Gastrocnemius medialis (tissue), 4 donors: Measurements from ENCODE around the gene ZBTB47. TPM values are rescaled to one million over a fixed set of nuclear protein-coding genes. Genes with fewer than 3 reads are reported as not detected.

Experiments
- ATAC-seq, 2 donors: fragments of 150-250 bp; one replicate each; pipeline ENCODE4 v1.9.1; 2016
- DNase-seq, 2 donors: peaks; one replicate each; pipeline ENCODE4 v3.0.0-alpha.2; 2019
- H3K27ac ChIP-seq, 4 donors: fragments of 200-600 bp; sonication (generic); 1 replicate in 1 of 4; 2 replicates in 3 of 4; pipeline ENCODE4 v1.5.1; 2016 to 2018; ENCODE audit warnings: mild to moderate bottlenecking in 2 of 4, moderate library complexity in 1 of 4
- H3K27me3 ChIP-seq, 3 donors: fragments of 200-600 bp; sonication (generic) in 2 of 3; 1 replicate in 1 of 3; 2 replicates in 2 of 3; pipeline versions ENCODE4 v1.5.1 to v1.6.0; 2016 to 2019; ENCODE audit warnings: mild to moderate bottlenecking in 1 of 3, moderate library complexity in 1 of 3
- H3K36me3 ChIP-seq, 2 donors: fragments of 200-600 bp; sonication (generic) in 1 of 2; one replicate each; pipeline ENCODE4 v1.5.1; 2017 to 2018
- H3K4me1 ChIP-seq, 2 donors: fragments of 200-600 bp; sonication (generic) in 1 of 2; one replicate each; pipeline ENCODE4 v1.5.1; 2016 to 2017; ENCODE audit warnings: mild to moderate bottlenecking in 2 of 2
- H3K4me3 ChIP-seq, 4 donors: fragments of 200-600 bp; sonication (generic) in 3 of 4; 1 replicate in 1 of 4; 2 replicates in 3 of 4; pipeline ENCODE4 v1.5.1; 2016 to 2019; ENCODE audit warnings: mild to moderate bottlenecking in 2 of 4
- H3K9me3 ChIP-seq, 3 donors: fragments of 200-600 bp; sonication (generic) in 2 of 3; 1 replicate in 1 of 3; 2 replicates in 2 of 3; pipeline ENCODE4 v1.5.1; 2016 to 2019
- POLR2A ChIP-seq, 2 donors: fragments of 450-650 bp; IDR thresholded peaks; one replicate each; pipeline ENCODE4 v1.6.1; 2017; ENCODE audit warnings: antibody characterized with exemption in 2 of 2, mild to moderate bottlenecking in 2 of 2, moderate library complexity in 2 of 2
- in situ Hi-C, 4 donors: fragments of 200-750 bp; cut with MboI; loops; one replicate each; pipeline versions ENCODE4 v1.15.0 to v1.8.0; 2017; ENCODE audit warnings: low sequenced_read_pairs in 4 of 4
- intact Hi-C: fragments of 100-400 bp; cut with DNase I; formaldehyde crosslinking; loops from one replicate; pipeline ENCODE4 v1.15.1; 2023; ENCODE audit warnings: low total_unique reads
- total RNA-seq, 4 donors: library from RNA; depleted of rRNA; stranded (reverse); fragments of >200 nt; gene quantifications; one replicate each; pipeline versions ENCODE4 v1.1.0 to v1.2.3, GENCODE V29; 2016
- TF ChIP-seq, protein P1 (sequence below), 5 experiments: fragments of 450-650 bp in 3 of 5; fragments of 200-600 bp in 2 of 5; sonication (generic) in 2 of 5; IDR thresholded peaks in 4 of 5; conservative IDR thresholded peaks in 1 of 5; 1 replicate in 4 of 5; 2 replicates in 1 of 5; pipeline ENCODE4 v1.5.1; 2016 to 2019; ENCODE audit warnings: antibody characterized with exemption in 5 of 5, mild to moderate bottlenecking in 3 of 5, moderate library complexity in 3 of 5

ZBTB47 gene
- total RNA-seq, 4 donors from 2014 or later, result 141 to 256 (median 167) TPM

DNA sequence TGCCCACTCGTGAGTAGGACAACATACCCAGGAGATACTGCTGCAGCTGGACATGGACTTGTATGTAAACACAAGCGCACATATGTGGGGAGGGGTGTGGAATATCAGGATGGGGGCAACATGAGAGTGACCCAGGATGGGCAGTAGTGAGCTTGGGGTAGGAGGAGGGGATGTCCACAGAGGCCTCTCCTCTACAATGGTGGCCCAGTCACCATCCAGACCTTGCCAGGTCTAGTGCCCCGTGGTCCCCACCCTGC, 266 bp upstream of the ZBTB47 start:
- no peak for DNase-seq
- H3K4me1 ChIP-seq, result peaks cover 40 to 46% of the 10 kb centered on the region in 2 donors
- peak overlapping the region; percentile 87 to 100 (median 92) for H3K27ac ChIP-seq
- H3K36me3 ChIP-seq, result peaks cover 0 to 2% of the 10 kb centered on the region in 2 donors
- peak overlapping the region; percentile 67 to 73 (median 70) for H3K4me3 ChIP-seq
- no peaks in the 10 kb centered on the region for H3K27me3 ChIP-seq
- ATAC-seq, result no peak
- H3K9me3 ChIP-seq, result no peaks in the 10 kb centered on the region
- intact Hi-C loops (no loop called here), in situ Hi-C loops (loop anchor here in 2 of 4 donors (10.0 kb wide), 1 partner anchor 92 kb away; no protein-coding TSS in a partner anchor)
- TF ChIP-seq POLR2A (IDR thresholded peaks at IDR 0.05), result no peak
- TF ChIP-seq, protein P1, sequence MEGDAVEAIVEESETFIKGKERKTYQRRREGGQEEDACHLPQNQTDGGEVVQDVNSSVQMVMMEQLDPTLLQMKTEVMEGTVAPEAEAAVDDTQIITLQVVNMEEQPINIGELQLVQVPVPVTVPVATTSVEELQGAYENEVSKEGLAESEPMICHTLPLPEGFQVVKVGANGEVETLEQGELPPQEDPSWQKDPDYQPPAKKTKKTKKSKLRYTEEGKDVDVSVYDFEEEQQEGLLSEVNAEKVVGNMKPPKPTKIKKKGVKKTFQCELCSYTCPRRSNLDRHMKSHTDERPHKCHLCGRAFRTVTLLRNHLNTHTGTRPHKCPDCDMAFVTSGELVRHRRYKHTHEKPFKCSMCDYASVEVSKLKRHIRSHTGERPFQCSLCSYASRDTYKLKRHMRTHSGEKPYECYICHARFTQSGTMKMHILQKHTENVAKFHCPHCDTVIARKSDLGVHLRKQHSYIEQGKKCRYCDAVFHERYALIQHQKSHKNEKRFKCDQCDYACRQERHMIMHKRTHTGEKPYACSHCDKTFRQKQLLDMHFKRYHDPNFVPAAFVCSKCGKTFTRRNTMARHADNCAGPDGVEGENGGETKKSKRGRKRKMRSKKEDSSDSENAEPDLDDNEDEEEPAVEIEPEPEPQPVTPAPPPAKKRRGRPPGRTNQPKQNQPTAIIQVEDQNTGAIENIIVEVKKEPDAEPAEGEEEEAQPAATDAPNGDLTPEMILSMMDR (IDR thresholded peaks at IDR 0.05 in 4 of 5, conservative IDR thresholded peaks at IDR 0.05 in 1 of 5), result no peak

DNA sequence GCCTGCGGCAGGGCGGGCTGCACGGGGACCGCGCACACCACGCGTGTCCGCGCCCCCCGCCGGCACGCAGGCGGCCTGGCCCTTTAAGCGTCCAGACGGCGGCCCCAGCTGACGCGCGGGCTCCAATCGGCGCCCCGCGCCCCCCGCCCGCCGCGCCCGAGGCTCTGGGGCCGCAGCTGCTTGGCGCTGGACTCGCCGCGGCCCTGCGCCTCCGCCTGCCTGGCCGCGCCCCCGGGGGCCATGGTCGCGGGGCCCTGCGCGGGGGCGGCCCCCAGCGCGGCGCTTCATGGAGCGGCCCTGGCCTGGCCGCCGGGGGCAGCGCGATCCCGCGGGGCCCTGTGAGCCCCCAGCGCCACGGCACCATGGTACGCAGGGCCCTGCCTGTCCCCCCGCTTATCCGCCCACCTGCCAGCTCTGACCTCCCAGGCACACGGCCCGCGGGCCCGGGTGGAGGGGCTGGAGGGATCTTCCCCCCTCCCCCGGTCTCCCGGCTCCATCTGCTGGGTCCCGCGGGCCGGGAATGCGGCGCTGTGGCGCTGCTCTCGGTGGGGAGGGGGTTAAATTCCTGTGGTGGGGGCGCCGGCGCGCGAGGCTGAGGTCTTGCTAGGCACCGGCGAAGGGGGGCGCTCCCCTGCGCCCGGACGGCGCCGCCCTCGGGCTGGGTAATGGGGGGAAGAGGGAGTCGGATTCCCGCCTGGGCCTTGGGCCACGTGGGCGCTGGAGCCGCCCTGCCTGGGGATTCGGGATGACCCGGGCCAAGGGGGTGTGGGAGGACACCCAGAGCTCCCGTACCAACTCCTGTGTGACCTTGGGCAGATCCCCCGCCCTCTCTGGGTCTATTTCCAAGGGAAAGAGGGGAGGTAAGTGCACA, 1.1 kb downstream of the ZBTB47 start:
- H3K27ac ChIP-seq, result peak overlapping the region; percentile 87 to 100 (median 98)
- no peaks in the 10 kb centered on the region for H3K27me3 ChIP-seq
- in situ Hi-C loops (loop anchor here in 2 of 4 donors (10.0 kb wide), 1 partner anchor 90 kb away; no protein-coding TSS in a partner anchor), intact Hi-C loops (loop anchor here (1.0 to 2.0 kb wide), 5 partner anchors 31 to 90 kb away; partner anchors contain the start of genes KLHL40 and NKTR)
- H3K9me3 ChIP-seq, result no peaks in the 10 kb centered on the region
- peak; percentile 80 to 86 for TF ChIP-seq POLR2A (IDR thresholded peaks at IDR 0.05)
- TF ChIP-seq, protein P1 (IDR thresholded peaks at IDR 0.05 in 4 of 5, conservative IDR thresholded peaks at IDR 0.05 in 1 of 5), result peak in 3 of 5 experiments; percentile 6 to 14 (median 13)
- H3K4me3 ChIP-seq, result peak overlapping the region; percentile 68 to 99 (median 73)
- ATAC-seq (peak; percentile 65 to 70), DNase-seq (peak in 1 of 2 donors; percentile 81)
- peaks cover 0 to 8% of the 10 kb centered on the region in 2 donors for H3K36me3 ChIP-seq
- H3K4me1 ChIP-seq, result peaks cover 48 to 52% of the 10 kb centered on the region in 2 donors

DNA sequence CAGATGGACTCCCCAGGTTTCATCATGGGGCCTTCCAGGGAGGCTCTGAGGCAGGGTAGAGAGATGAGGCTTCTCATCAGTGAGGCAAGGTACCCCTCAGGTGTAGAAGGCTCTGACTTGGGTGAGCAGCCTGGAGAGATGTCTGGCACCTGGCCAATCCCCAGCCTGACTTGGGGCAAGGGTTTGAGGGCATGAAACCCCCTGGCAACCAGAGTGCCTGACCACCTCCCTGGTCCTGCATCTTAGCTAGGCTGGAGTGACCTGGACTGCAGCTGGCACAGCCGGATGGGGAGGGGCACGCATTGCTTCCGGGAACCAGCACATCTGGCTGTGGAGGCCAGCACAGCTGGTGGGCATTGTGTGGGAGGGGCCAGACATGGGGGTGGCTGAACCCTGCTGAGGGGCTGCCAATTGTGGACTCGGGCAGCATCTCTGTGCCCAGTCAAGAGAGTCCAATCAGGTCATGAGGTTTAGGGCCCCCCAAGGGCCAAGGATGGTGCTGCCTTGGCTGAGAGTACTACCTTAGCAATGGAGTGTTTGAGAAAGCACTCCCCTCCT, 1.9 kb downstream of the ZBTB47 start:
- peaks cover 49 to 57% of the 10 kb centered on the region in 2 donors for H3K4me1 ChIP-seq
- TF ChIP-seq, protein P1 (IDR thresholded peaks at IDR 0.05 in 4 of 5, conservative IDR thresholded peaks at IDR 0.05 in 1 of 5), result no peak
- TF ChIP-seq POLR2A (IDR thresholded peaks at IDR 0.05), result no peak
- intact Hi-C loops (loop anchor here (2.0 kb wide), 4 partner anchors 45 to 89 kb away; partner anchors contain the start of gene NKTR), in situ Hi-C loops (loop anchor here in 2 of 4 donors (10.0 kb wide), 1 partner anchor 89 kb away; no protein-coding TSS in a partner anchor)
- H3K36me3 ChIP-seq, result peaks cover 0 to 8% of the 10 kb centered on the region in 2 donors
- H3K27ac ChIP-seq, result peak overlapping the region; percentile 87 to 100 (median 98)
- H3K27me3 ChIP-seq, result no peaks in the 10 kb centered on the region
- ATAC-seq (peak in 1 of 2 donors; percentile 4), DNase-seq (peak in 1 of 2 donors; percentile 59)
- peak overlapping the region; percentile 68 to 99 (median 73) for H3K4me3 ChIP-seq
- H3K9me3 ChIP-seq, result no peaks in the 10 kb centered on the region

DNA sequence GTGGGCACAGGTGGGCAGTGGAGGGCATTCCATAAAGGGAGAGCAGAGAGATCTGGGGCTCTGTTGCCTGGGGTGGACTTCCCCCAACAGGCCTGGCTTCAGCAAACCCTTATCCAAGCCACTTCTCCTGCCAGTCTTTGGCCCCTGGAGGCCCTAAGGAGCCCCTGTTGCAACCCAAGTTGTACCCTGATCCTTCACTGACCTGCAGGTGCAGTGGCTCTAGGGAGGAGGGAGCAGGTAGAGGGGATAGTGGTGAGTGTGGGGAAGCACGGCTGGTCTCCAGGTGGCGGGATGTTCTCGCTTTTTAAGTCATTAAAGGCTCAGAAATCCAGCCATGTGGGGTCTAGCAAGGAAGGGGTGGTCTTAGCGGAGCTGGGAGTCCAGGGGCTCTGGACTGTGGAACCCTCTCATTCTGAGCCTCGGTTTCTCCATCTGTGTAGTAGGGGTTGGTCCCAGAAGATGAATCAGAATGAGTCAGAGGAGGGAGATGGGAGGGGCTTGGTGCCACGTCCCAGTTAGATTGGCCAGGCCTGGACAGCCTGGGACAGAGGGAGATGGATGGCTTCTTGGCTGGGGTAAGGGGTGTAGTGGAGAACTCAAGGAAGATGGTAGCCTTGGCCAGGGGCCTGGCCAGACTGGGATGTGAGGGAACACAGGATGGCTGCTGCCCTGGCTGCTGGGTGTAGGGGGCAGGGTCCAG, 2.6 kb downstream of the ZBTB47 start:
- ATAC-seq (peak; percentile 25 to 43), DNase-seq (peak in 1 of 2 donors; percentile 78)
- Histone ChIP-seq H3K36me3 (peaks cover 0 to 8% of the 10 kb centered on the region in 2 donors), H3K27ac (peak overlapping the region; percentile 87 to 100 (median 98)), H3K4me1 (peaks cover 55 to 62% of the 10 kb centered on the region in 2 donors), H3K9me3 (no peaks in the 10 kb centered on the region), H3K27me3 (no peaks in the 10 kb centered on the region), H3K4me3 (peak overlapping the region in 1 of 4 donors; percentile 68)
- no peak for TF ChIP-seq POLR2A (IDR thresholded peaks at IDR 0.05)
- TF ChIP-seq, protein P1 (IDR thresholded peaks at IDR 0.05 in 4 of 5, conservative IDR thresholded peaks at IDR 0.05 in 1 of 5), result no peak
- intact Hi-C loops, result loop anchor here (2.0 kb wide), 4 partner anchors 45 to 89 kb away; partner anchors contain the start of gene NKTR
- in situ Hi-C loops, result loop anchor here in 2 of 4 donors (10.0 kb wide), 1 partner anchor 89 kb away; no protein-coding TSS in a partner anchor
